ENCODE measurements around the gene GNPDA1.

- TF ChIP-seq CTCF (conservative IDR thresholded peaks at IDR 0.05; ENCODE audit: low read depth, low read length) = no peak
- no peak for TF ChIP-seq EZH2 (IDR thresholded peaks at IDR 0.05; ENCODE audit: borderline replicate concordance, low read depth, low read length, poor library complexity, severe bottlenecking)
Measured at GRCh38 chr5:142016556-142016955, 3.7 kb upstream of the GNPDA1 start.
